Activated B cell treated with CpG ODN at 0.5 μM for 24 hours (primary cell): ENCODE measurements around the gene SERPINB1. TPM values are rescaled to one million over a fixed set of nuclear protein-coding genes. Genes with fewer than 3 reads are reported as not detected.

Source experiments
- ATAC-seq: fragments of 200-7000 bp; cut with Tn5 transposase; one replicate; pipeline ENCODE4 v1.10.0; 2021; ENCODE audit warnings: low read depth, mild to moderate bottlenecking, moderate library complexity
- CTCF ChIA-PET: fragments of 350-600 bp; sonication (Branson Sonifier 250); formaldehyde crosslinking; loops from one replicate; lab custom pipeline; 2021; ENCODE audit warnings: antibody characterized with exemption; lab: Charles Lee
- POLR2A ChIA-PET: fragments of 350-600 bp; sonication (Branson Sonifier 250); formaldehyde crosslinking; loops from one replicate; lab custom pipeline; 2021; ENCODE audit warnings: antibody characterized with exemption; lab: Charles Lee
- DNase-seq: peaks from one replicate; pipeline ENCODE4 v3.0.0; 2022
- H3K27ac Mint-ChIP-seq: one replicate; pipeline ENCODE4 v1.8.0; 2020; ENCODE audit warnings: mixed read lengths
- H3K27me3 Mint-ChIP-seq: one replicate; pipeline ENCODE4 v1.8.0; 2021; ENCODE audit warnings: mixed read lengths
- H3K36me3 Mint-ChIP-seq: one replicate; pipeline ENCODE4 v1.8.0; 2021; ENCODE audit warnings: low read depth, mixed read lengths
- H3K4me1 Mint-ChIP-seq: one replicate; pipeline ENCODE4 v1.8.0; 2021; ENCODE audit warnings: mixed read lengths
- H3K4me3 Mint-ChIP-seq: one replicate; pipeline ENCODE4 v1.8.0; 2020; ENCODE audit warnings: mild to moderate bottlenecking, mixed read lengths
- H3K9me3 Mint-ChIP-seq: one replicate; pipeline ENCODE4 v1.8.0; 2020; ENCODE audit warnings: mixed read lengths
- intact Hi-C: fragments of 100-400 bp; cut with micrococcal nuclease; formaldehyde crosslinking; loops from one replicate; pipeline ENCODE4 v1.15.1; 2024
- total RNA-seq: library from RNA; stranded (reverse); gene quantifications from 2 replicates; pipeline ENCODE4 v1.2.3, GENCODE V29; 2022
- TF ChIP-seq, protein P1 (sequence below): fragments of 200-600 bp; IDR thresholded peaks from one replicate; pipeline ENCODE4 v1.8.0; 2022; ENCODE audit warnings: antibody characterized with exemption, mild to moderate bottlenecking

SERPINB1 gene
- total RNA-seq, 1 donor from 2014 or later = 59.9 TPM

DNA sequence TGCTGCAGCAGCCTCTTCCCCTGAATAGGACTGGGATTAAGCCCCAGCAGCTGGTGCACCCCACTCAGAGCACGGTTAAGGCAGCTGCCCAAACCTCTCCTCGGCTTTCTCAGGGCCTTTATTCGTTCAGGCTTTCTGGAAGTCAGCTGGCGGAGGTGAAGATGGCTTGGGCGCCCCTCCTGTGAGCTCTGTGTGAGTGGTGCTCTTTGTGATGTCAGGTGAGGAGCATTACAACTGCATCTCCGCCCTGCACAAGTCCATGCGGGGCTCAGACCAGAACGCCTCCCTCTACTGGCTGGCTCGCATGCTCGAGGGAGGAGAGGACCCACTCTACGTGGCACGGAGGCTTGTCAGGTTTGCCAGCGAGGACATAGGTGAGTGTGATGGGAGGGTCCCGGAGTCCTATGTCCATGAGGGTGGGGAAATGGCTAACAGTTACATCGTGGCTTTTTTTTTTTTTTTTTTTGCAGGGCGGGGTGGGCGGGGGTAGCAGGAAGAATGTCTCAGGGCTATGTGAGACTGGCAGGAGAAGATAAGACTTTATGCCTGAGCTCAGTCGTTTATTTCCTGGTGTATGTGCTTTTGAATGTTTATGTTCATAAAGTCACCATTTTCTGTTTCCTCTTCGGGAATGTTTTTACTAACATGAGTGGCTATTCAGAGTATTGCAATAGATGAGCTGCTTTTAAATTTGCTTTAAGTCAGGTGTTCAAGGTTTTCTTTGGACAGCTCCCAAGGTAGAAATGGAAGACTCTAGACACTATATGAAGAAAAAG is 58.3 kb downstream of the SERPINB1 start:
- Mint-ChIP-seq H3K4me3 (no peak overlapping the region), H3K36me3 (peaks cover 90% of the 10 kb centered on the region), H3K27ac (no peak overlapping the region), H3K27me3 (no peaks in the 10 kb centered on the region), H3K4me1 (peaks cover 2% of the 10 kb centered on the region), H3K9me3 (no peaks in the 10 kb centered on the region)
- ChIA-PET CTCF (interaction anchor here (1.1 to 2.7 kb wide), 2 partner anchors 45 to 148 kb away, joined by 4 to 7 read pairs; no protein-coding TSS in a partner anchor), POLR2A (no interaction called here)
- ATAC-seq = no peak
- intact Hi-C loops = no loop called here
- TF ChIP-seq, protein P1, sequence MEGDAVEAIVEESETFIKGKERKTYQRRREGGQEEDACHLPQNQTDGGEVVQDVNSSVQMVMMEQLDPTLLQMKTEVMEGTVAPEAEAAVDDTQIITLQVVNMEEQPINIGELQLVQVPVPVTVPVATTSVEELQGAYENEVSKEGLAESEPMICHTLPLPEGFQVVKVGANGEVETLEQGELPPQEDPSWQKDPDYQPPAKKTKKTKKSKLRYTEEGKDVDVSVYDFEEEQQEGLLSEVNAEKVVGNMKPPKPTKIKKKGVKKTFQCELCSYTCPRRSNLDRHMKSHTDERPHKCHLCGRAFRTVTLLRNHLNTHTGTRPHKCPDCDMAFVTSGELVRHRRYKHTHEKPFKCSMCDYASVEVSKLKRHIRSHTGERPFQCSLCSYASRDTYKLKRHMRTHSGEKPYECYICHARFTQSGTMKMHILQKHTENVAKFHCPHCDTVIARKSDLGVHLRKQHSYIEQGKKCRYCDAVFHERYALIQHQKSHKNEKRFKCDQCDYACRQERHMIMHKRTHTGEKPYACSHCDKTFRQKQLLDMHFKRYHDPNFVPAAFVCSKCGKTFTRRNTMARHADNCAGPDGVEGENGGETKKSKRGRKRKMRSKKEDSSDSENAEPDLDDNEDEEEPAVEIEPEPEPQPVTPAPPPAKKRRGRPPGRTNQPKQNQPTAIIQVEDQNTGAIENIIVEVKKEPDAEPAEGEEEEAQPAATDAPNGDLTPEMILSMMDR = no peak
- no peak for DNase-seq

DNA sequence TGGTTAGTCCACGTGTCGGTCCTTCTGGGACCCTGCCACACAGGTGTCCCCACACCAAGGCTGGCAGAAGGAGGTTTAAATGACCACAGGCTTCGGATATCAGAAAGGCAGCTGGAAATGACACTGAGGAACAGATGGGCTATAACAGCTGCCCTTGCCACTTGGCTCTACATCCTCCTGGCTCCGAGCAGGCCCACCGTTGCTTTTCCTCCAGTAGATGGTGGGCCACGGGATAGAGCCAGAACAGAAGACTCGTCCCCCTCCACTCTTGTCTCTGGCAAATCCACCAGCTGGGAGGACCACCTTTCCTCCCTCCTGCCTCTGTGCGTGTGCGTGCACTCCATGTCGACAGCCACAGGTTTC is 58.9 kb downstream of the SERPINB1 start:
- no peak overlapping the region for H3K27ac Mint-ChIP-seq
- ATAC-seq (no peak), DNase-seq (no peak)
- H3K36me3 Mint-ChIP-seq = peaks cover 87% of the 10 kb centered on the region
- POLR2A ChIA-PET = no interaction called here
- intact Hi-C loops = no loop called here
- CTCF ChIA-PET = interaction anchor here (1.1 to 2.7 kb wide), 2 partner anchors 44 to 149 kb away, joined by 4 to 7 read pairs; no protein-coding TSS in a partner anchor
- H3K4me1 Mint-ChIP-seq = peaks cover 2% of the 10 kb centered on the region
- H3K27me3 Mint-ChIP-seq = no peaks in the 10 kb centered on the region
- TF ChIP-seq, protein P1 = no peak
- H3K4me3 Mint-ChIP-seq = no peak overlapping the region
- no peaks in the 10 kb centered on the region for H3K9me3 Mint-ChIP-seq

DNA sequence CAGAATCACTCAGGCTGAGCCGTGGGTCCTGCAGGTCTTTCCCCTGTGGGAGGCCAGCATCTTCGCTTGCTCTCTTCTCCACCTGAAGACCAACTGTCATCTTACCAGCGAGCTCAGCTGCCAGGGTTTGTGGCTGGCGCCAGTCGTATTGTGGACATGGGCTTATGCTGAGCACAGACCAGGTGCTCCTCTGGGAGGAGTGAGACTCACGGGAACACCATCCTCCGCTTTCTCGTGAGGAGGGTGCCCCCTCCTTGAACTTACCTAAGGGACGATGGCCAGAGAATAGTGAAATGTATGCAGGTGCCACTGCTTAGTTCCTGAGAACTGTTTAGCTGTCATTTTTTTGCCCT is 59.3 kb downstream of the SERPINB1 start:
- TF ChIP-seq, protein P1 = no peak
- POLR2A ChIA-PET = no interaction called here
- no peak overlapping the region for H3K4me3 Mint-ChIP-seq
- DNase-seq = no peak
- H3K9me3 Mint-ChIP-seq = no peaks in the 10 kb centered on the region
- peaks cover 86% of the 10 kb centered on the region for H3K36me3 Mint-ChIP-seq
- H3K27me3 Mint-ChIP-seq = no peaks in the 10 kb centered on the region
- intact Hi-C loops = no loop called here
- no peak for ATAC-seq
- peaks cover 2% of the 10 kb centered on the region for H3K4me1 Mint-ChIP-seq
- no peak overlapping the region for H3K27ac Mint-ChIP-seq
- CTCF ChIA-PET = interaction anchor here (2.7 kb wide), 1 partner anchor 44 kb away, joined by 7 read pairs; no protein-coding TSS in a partner anchor

Other genes with a start within 250 kb of the SERPINB1 start
- gene MYLK4, start 90.9 kb downstream of the SERPINB1 start, total RNA-seq = 0.49 and 0.58 TPM in 2 replicates
- gene WRNIP1, start 76.5 kb downstream of the SERPINB1 start, total RNA-seq = 31.6 and 31.9 TPM in 2 replicates
- 142 and 149 TPM in 2 replicates for gene SERPINB9, start 61.4 kb upstream of the SERPINB1 start, total RNA-seq
- gene SERPINB6, start 129.7 kb upstream of the SERPINB1 start, total RNA-seq = 51.7 and 56.1 TPM in 2 replicates
- gene NQO2, start 158.0 kb upstream of the SERPINB1 start, total RNA-seq = 11.9 and 12.3 TPM in 2 replicates
- gene RIPK1, start 226.6 kb upstream of the SERPINB1 start, total RNA-seq = 20.5 and 21.8 TPM in 2 replicates